GM19468 (cell line): ENCODE data around the gene GKN2.
"Not testable (repeated sequence)": the region's sequence is repeated elsewhere in the genome, so short reads cannot be mapped to it uniquely, and the experiment has no call there.

Source experiments
- ATAC-seq: cut with Tn5 transposase; IDR thresholded peaks from one replicate; pipeline ENCODE4 v1.9.1; 2021; ENCODE audit warnings: mild to moderate bottlenecking, moderate library complexity, moderate number of reproducible peaks; ENCODE audit not compliant: unreplicated experiment; ENCODE audit errors: extremely low read depth

Gene GKN2

DNA sequence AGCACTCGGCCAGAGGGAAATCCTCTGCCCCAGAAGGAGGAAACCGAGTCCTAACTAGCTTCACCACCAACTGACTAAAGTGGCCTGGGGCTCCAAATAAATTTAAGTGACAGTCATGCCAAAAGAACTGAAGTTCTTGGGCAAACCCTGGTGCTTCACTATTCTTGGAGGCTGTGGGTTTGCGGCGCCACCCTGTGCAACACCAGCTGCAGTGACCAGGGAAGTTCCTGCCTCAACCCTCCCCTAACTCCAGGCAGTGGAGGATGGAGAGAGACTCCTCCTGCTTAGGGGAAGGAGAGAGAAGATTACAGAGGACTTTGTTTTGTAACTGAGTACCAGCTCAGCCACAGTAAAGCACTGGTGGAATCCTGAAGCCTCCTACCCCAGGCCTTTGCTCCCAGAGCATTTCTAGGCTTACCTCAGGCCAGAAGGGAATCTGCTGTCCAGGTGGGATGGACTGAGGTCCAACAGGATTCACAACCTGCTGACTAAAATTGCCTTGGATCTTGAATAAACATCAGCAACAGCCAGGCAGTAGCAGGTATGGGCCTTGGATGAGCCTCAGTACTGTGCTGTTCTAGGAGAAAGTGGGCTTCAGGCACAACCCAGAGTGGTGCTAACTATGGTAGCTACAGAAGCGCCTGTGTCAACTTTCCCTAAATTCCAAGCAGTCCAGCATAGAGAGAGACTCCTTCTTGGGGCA lies 52.0 kb downstream of the GKN2 start:
- no peak for ATAC-seq

DNA sequence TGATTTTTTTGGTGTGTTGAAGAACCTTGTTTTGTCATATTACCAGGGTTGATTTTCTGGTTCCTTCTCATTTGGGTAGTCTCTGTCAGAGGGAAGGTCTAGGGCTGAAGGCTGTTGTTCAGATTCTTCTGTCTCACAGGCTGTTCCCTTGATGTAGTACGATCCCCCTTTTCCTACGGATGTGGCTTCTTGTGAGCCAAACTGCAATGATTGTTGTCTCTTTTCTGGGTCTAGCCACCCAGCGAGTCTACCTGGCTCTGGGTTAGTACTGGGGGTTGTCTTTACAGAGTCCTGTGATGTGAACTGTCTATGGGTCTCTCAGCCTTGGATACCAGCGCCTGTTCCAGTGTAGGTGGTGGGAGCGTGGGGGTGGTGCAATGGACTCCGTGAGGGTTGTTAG lies 56.7 kb downstream of the GKN2 start:
- not testable (repeated sequence) for ATAC-seq
